Stimulated activated effector memory CD8-positive, alpha-beta T cell treated with anti-CD3 and anti-CD28 coated beads, Interleukin-12 subunit alpha, Interleukin-12 subunit beta, amount 100 ng/mL, for 72 hours (primary cell): ENCODE data around the gene DDX59.
"Not testable (repeated sequence)": the region's sequence is repeated elsewhere in the genome, so short reads cannot be mapped to it uniquely, and the experiment has no call there.

Experiments used
- ATAC-seq: fragments of 150-1000 bp; cut with Tn5 transposase; 2 replicates; pipeline ENCODE4 v1.10.0; 2021
- DNase-seq, 2 donors: peaks; one replicate each; pipeline ENCODE4 v3.0.0; 2021 to 2022; ENCODE audit warnings: low spot score in 2 of 2
- H3K27ac Mint-ChIP-seq: one replicate; pipeline ENCODE4 v1.8.0; 2022; ENCODE audit warnings: mild to moderate bottlenecking, mixed read lengths
- H3K36me3 Mint-ChIP-seq: one replicate; pipeline ENCODE4 v1.8.0; 2022; ENCODE audit warnings: mild to moderate bottlenecking, mixed read lengths
- H3K4me1 Mint-ChIP-seq: one replicate; pipeline ENCODE4 v1.8.0; 2022; ENCODE audit warnings: mixed read lengths
- H3K4me3 Mint-ChIP-seq: one replicate; pipeline ENCODE4 v1.8.0; 2022; ENCODE audit warnings: mild to moderate bottlenecking, mixed read lengths
- H3K9me3 Mint-ChIP-seq: one replicate; pipeline ENCODE4 v1.8.0; 2022; ENCODE audit warnings: mixed read lengths

The DDX59 gene

DNA sequence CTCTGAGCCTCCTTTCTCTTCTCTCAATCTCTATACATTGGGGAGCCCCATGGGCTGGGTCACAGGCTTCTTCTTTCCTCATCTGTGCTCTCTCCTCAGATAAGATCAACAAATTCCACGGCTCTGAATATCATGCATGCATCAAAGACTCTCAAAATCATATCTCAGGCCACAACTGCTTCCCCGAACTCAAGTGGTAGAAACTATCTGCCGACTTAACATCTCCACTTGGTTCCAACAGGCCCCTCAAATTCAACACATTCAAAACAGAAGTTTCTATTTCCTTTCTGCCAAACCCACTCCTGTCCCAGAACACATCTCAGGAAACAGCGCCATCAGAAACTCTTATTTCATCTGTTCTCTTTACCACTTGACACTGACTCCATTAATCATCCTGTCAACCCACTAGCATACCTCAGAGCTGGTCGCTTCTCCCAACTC is 16.7 kb downstream of the DDX59 start:
- Mint-ChIP-seq H3K4me1 (peaks cover 39% of the 10 kb centered on the region), H3K27ac (peak overlapping the region; percentile 46), H3K36me3 (peaks cover 88% of the 10 kb centered on the region), H3K9me3 (no peaks in the 10 kb centered on the region), H3K4me3 (peak overlapping the region; percentile 33)
- ATAC-seq (peak; percentile 80), DNase-seq (no peak)

DNA sequence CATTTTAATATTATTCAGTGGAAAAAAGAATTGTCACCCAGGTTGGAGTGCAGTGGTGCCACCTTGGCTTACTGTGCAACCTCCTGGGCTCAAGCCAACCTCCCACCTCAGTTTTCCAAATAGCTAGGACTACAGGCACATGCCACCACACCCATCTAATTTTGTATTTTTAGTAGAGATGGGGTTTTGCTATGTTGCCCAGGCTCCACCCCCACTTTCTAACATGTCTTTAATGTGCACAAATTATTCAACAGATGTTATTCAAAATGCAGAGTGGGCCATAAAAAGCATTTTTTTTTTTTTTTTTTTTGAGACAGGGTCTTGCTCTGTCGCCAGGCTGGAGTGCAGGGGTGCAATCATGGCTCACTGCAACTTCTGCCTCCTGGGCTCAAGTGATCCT is 17.3 kb downstream of the DDX59 start:
- ATAC-seq: no peak
- Mint-ChIP-seq H3K4me3 (no peak overlapping the region), H3K9me3 (no peaks in the 10 kb centered on the region), H3K27ac (peak overlapping the region; percentile 46), H3K36me3 (peaks cover 88% of the 10 kb centered on the region), H3K4me1 (peaks cover 39% of the 10 kb centered on the region)
- no peak for DNase-seq

DNA sequence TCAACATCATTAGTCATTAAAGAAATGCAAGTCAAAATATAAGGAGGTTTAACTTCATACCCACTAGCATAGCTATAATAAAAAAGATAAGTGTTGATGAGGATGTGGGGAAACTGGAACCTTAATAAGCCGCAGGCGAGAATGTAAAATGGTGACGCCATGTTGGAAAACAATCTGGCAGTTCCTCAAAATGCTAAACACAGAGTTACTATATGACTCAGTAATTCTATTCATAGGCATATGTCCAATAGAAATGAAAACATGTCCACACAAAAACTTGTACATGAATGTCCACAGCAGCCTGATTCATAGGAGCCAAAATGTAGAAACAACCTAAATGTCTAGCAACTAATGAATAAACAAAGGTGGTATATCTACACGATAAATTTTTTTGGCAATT is 23.2 kb downstream of the DDX59 start:
- ATAC-seq (no peak), DNase-seq (no peak)
- H3K4me3 Mint-ChIP-seq: no peak overlapping the region

DNA sequence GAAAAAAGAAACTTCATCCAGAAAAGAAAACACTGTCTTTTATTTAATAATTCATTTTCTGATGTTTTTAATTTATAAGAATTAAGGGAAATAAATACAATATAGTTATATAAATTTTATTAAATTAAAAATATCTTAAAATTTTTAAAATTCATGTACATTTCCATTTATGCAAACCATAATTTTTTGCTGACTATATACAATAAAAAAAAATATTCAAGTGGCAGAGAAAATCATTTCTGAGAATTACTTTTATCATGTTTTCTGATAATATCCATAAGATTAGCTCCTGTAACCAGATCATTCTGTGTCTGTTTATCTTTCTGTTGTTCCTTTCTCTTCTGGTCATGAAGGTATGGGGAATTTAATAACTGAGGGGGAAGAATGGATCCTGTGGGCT is 25.7 kb downstream of the DDX59 start:
- peaks cover 7% of the 10 kb centered on the region for H3K4me1 Mint-ChIP-seq
- ATAC-seq (no peak), DNase-seq (no peak)
- no peak overlapping the region for H3K4me3 Mint-ChIP-seq
- H3K9me3 Mint-ChIP-seq: no peaks in the 10 kb centered on the region
- H3K36me3 Mint-ChIP-seq: peaks cover 58% of the 10 kb centered on the region
- H3K27ac Mint-ChIP-seq: no peak overlapping the region

More for the DNA sequence above, 23.2 kb downstream of the DDX59 start:
- peaks cover 78% of the 10 kb centered on the region for H3K36me3 Mint-ChIP-seq
- H3K9me3 Mint-ChIP-seq: no peaks in the 10 kb centered on the region
- H3K4me1 Mint-ChIP-seq: no peaks in the 10 kb centered on the region
- H3K27ac Mint-ChIP-seq: peak overlapping the region; percentile 16

DNA sequence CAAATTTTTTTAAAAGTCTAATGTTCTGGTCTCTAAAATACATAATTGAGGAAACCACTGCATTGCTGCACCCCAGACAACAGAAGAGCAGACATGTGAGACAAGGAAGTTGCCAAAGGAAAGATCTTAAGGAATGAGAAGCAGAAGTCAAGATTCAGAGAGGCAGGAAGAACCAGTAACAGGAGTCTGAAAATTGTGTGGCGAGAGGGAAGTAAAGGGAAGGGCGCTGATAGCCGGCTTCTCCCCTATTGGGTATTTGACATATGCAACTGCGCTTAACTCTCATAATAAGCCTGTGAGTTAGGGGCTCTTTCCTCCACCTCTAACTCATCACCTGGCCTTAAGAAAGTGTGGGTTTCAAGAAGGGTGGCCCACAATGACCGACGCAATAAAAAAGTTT is 27.2 kb downstream of the DDX59 start:
- peaks cover 7% of the 10 kb centered on the region for H3K4me1 Mint-ChIP-seq
- DNase-seq (no peak), ATAC-seq (no peak)
- H3K9me3 Mint-ChIP-seq: no peaks in the 10 kb centered on the region
- H3K36me3 Mint-ChIP-seq: peaks cover 42% of the 10 kb centered on the region
- H3K27ac Mint-ChIP-seq: no peak overlapping the region
- no peak overlapping the region for H3K4me3 Mint-ChIP-seq

DNA sequence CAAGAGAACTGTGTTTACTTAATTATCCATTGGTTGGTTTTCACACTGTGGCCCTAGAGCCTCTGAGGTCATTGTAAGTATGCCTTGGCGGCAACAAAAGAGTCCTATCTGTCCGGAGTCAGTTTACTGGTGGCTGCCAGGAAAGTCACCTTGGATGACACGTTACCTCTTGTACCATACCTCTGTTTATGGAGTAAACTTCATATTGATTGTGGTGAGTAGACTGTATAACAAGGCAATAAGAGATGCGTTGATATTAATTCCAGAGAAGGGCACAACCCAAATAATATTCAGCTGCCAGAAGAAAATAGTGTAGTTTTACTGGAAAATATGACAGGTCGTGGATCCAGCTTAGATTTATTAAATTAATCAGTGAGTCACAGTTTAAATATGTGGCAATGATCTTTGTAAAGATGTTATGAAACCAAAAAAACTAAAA is 28.7 kb downstream of the DDX59 start:
- DNase-seq: no peak
- H3K36me3 Mint-ChIP-seq: peaks cover 27% of the 10 kb centered on the region
- no peak overlapping the region for H3K27ac Mint-ChIP-seq
- peaks cover 7% of the 10 kb centered on the region for H3K4me1 Mint-ChIP-seq
- no peak overlapping the region for H3K4me3 Mint-ChIP-seq
- no peak for ATAC-seq
- H3K9me3 Mint-ChIP-seq: no peaks in the 10 kb centered on the region

DNA sequence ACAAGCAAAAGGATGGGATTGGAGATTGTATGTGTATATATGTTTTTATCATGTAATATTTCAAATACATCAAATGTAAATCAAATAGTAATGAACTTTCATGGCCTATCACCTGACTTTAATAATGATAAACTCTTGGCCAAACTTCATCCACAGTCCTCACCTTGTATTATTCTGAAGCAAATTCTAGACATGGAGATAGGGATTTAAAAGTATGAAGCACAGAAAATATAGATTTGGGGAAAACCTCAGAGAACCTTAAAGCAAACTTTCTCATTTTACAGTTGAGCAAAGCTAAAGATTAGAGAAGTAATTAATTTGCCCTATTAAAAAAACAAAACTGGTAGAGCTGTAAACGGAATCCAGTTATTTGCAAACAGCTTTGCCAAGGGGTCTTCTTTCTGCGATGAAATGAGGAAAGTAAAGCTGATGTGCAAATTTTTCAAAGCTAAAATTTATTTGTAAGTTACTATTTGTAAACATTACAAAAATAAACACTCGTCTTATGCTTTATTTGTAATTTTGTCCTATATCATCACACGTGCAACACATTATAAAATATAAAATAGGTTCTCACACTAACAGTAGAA is 29.2 kb downstream of the DDX59 start:
- H3K4me3 Mint-ChIP-seq: no peak overlapping the region
- H3K4me1 Mint-ChIP-seq: peaks cover 7% of the 10 kb centered on the region
- ATAC-seq (no peak), DNase-seq (no peak)
- no peaks in the 10 kb centered on the region for H3K9me3 Mint-ChIP-seq
- peaks cover 22% of the 10 kb centered on the region for H3K36me3 Mint-ChIP-seq
- peak overlapping the region; percentile 1 for H3K27ac Mint-ChIP-seq

DNA sequence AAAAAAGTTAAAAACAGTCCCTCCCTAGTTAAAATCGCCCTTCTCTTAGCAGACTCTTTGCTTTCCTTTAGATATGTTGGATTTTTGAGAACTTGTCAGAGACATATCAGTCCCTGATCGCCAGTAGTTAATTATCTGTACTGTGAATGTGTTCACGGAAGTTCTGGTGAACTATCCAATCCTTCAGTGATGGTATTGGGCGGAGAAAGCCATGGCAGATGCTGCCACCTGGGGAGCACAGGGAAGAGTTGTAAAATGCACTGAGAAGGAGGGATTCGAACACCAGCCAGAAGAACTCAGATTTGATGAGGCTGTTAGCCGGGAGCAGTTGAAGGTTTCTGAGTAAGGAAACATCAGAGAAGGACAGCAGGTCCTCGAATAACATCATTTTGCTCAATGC is 31.6 kb downstream of the DDX59 start:
- ATAC-seq (no peak), DNase-seq (no peak)
- Mint-ChIP-seq H3K36me3 (peaks cover 2% of the 10 kb centered on the region), H3K4me1 (peaks cover 7% of the 10 kb centered on the region), H3K27ac (no peak overlapping the region), H3K9me3 (no peaks in the 10 kb centered on the region), H3K4me3 (no peak overlapping the region)

DNA sequence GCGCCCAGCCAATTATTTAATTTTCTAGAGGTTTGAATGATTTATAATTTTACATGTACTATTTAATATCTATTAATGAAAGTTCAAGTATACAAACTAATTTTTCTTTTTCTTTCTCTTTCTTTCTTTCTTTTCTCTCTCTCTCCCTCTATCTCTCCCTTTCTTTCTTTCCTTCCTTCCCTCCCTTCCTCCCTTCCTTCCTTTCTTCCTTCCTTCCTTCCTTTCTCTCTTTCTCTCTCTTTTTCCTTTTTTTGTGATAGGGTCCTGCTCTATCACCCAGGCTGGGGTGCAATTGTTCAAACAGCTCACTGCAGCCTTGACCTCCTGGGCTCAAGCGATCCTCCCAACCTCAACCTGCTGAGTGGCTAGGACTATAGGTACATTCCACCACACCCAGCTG is 33.0 kb downstream of the DDX59 start:
- no peak for ATAC-seq
- H3K4me1 Mint-ChIP-seq: peaks cover 7% of the 10 kb centered on the region
- H3K9me3 Mint-ChIP-seq: no peaks in the 10 kb centered on the region
- H3K4me3 Mint-ChIP-seq: no peak overlapping the region
- H3K36me3 Mint-ChIP-seq: no peaks in the 10 kb centered on the region
- DNase-seq: no peak
- H3K27ac Mint-ChIP-seq: no peak overlapping the region

DNA sequence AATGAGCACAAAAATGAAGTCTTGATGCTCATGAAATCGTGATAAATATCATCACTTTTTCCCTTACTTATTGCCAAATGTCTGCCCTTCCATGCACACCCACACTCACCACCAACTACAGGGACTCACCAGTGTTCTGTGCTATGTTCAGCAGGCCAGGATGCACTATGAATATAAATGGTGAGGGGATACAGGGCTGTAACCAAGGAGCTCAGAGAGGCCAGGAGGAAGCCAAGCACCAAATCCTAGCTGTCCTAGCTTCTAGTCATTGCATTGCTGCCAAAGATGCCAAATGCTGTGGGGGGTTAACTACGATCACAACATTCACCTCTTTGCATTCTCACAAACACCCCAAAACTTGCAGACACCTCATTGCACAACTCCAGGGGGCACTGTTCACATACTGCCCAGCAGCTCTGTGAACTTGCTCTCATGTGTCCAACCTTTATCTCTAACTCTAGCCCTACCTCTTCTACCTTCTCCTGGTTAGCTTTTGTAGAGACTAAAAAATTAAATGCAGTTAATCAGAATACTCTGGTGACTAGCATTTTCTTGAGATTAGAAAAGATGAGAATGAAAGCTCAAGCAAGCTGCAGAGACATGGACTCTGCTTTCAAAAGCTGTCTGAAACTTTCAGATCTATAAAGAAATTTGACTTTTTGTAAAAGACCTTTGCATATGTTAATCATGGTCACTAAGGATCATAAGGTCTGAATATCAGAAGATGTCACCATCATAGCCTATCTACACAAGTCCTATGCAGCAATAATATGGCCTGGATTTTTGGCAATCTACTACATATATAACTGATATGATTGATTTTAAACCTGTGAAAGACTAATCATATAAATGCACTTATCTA is 35.2 kb downstream of the DDX59 start:
- H3K36me3 Mint-ChIP-seq: no peaks in the 10 kb centered on the region
- ATAC-seq: no peak
- H3K9me3 Mint-ChIP-seq: no peaks in the 10 kb centered on the region
- no peaks in the 10 kb centered on the region for H3K4me1 Mint-ChIP-seq
- H3K27ac Mint-ChIP-seq: no peak overlapping the region
- DNase-seq: no peak
- H3K4me3 Mint-ChIP-seq: no peak overlapping the region

DNA sequence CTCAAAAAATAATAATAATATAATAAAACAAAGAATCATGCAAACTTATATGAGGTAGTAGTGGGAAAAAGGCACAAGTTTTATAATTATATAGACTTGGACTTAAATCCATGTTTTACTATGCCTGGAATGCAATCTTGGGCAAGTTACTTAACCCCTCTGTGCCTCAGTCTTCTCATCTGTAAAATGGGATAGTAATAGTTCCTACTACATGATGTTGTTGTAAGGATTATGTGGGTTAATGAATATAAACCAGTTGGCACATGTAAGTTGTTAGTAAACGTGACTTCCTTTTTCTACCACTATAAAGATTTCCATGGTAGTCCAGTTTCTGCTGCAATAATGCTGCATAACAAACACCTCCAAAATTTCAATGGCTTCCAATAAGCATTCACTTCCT is 38.3 kb downstream of the DDX59 start:
- Mint-ChIP-seq H3K36me3 (no peaks in the 10 kb centered on the region), H3K27ac (no peak overlapping the region)

DNA sequence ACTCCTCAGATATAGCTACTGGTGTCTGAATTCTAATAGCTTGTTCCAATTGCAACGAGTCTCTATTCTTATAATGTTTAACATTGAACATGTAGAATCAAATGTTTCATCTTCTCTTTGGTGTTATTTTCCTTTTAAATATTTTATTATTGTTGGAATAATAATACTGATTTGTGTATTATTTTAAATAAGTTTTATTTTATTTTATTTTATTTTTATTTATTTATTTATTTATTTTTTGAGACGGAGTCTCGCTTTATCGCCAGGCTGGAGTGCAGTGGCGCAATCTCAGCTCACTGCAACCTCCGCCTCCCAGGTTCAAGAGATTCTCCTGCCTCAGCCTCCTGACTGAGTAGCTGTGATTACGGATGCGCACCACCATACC is 39.2 kb downstream of the DDX59 start:
- H3K4me3 Mint-ChIP-seq, H3K36me3 Mint-ChIP-seq, ATAC-seq, H3K27ac Mint-ChIP-seq, DNase-seq, H3K9me3 Mint-ChIP-seq: not testable (repeated sequence)
- H3K4me1 Mint-ChIP-seq: peaks cover 24% of the 10 kb centered on the region

More for the DNA sequence above, 38.3 kb downstream of the DDX59 start:
- no peak for DNase-seq
- H3K9me3 Mint-ChIP-seq: no peaks in the 10 kb centered on the region
- ATAC-seq: no peak
- no peak overlapping the region for H3K4me3 Mint-ChIP-seq
- peaks cover 24% of the 10 kb centered on the region for H3K4me1 Mint-ChIP-seq

DNA sequence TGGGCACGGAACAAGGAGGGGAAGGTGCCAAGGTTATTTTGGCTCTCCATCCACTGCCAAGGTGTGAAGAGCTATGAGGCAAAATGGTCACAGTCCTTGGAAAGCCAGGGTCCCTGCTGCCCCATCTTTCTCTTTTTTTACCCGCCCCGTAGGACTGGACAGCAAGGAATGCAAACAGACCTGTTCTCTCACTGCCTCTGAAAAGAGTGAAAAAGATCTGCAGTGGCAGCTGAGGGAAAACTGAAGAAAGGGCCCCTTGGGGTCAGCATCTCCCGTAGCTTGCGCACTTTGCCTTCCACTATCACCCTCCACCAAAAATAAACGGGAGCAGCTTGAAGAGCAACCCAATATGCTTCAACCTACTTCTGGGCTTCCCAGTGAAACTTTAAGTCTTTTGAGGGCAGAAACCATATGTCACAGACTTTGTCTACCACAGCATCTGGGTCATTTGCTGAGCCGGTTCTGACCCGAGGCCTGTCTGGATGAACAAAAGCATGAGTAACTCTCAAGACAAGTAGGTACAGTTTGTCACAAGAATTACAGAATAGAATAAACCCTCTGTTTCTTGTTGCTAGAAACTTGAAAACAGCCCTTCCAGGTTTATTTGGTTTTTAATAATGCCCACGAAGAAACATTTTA is 39.7 kb downstream of the DDX59 start:
- peaks cover 8% of the 10 kb centered on the region for H3K36me3 Mint-ChIP-seq
- DNase-seq: no peak
- no peak for ATAC-seq
- H3K4me3 Mint-ChIP-seq: no peak overlapping the region
- no peaks in the 10 kb centered on the region for H3K9me3 Mint-ChIP-seq
- H3K4me1 Mint-ChIP-seq: peaks cover 24% of the 10 kb centered on the region
- peak overlapping the region; percentile 3 for H3K27ac Mint-ChIP-seq

DNA sequence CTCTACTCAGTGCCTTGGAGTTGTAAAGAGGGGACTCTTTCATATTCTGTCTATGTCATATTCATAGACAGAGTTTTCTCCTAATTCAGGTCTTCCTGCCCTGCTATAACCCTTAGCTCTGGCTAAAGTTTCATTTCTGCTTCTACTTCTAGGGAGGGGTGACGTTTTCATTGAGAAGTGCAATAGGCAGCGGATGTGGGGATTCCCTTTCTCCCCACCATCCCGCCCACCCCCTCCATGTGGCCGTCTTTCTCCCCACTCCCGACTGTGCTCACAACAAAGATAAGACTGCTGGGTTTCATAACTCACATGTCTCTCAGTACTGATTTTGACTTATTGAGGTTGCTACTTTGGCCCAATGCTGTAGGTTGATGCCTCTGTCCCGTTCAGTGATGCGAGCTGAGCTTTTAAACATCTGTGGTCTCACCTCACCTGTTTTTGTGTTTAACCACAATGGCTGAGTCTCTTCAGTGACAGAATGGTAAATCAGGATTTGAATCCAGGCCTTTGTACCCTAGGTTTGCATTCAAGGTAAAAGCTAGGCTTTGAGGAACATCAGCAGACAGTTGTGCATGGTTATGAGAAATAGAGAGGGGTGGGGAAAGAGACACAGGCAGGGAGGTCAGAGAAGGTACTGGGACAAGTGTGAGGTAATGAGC is 41.4 kb downstream of the DDX59 start:
- Mint-ChIP-seq H3K36me3 (peaks cover 10% of the 10 kb centered on the region), H3K4me3 (peak overlapping the region; percentile 63), H3K4me1 (peaks cover 24% of the 10 kb centered on the region), H3K27ac (peak overlapping the region; percentile 41), H3K9me3 (no peaks in the 10 kb centered on the region)
- DNase-seq: peak; percentile 20 to 67
- ATAC-seq: peak; percentile 89

DNA sequence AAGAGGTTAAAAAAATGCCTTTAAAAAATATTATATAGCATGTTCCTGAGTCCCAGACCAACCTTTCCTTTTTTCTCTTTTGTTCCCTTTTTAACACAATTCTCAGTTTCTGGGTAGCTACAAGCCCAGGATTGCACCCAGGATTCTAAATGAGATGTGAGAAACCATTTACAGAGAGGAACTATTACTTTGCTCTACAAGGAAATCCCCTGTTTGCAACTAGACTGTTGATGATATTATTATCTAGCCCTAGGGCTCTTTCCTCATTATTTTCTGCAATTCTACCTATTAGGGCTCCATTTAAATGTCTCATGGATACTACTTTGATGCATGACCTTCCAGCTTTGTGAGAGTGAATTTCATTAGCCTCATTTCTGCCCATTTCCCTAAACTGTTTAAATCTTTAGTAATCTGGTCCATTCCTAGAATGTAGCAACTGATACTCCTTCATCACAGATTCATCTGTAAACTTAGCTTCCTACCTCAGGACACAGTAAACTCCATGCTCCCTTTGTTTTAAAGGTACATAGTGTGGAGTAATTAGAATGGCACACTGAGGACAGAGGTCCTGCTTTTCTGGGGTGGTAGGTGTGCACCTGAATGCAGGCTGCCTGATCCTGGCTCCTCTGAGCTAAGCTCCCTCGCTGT is 42.0 kb downstream of the DDX59 start:
- Mint-ChIP-seq H3K9me3 (no peaks in the 10 kb centered on the region), H3K27ac (peak overlapping the region; percentile 41), H3K36me3 (peaks cover 10% of the 10 kb centered on the region), H3K4me1 (peaks cover 24% of the 10 kb centered on the region), H3K4me3 (peak overlapping the region; percentile 63)
- DNase-seq (no peak), ATAC-seq (no peak)
